Upper lobe of left lung (tissue), 6 donors: Measurements from ENCODE around the gene TAF11L13. TPM values are rescaled to one million over a fixed set of nuclear protein-coding genes. Genes with fewer than 3 reads are reported as not detected.
"Not testable (repeated sequence)": the region's sequence is repeated elsewhere in the genome, so short reads cannot be mapped to it uniquely, and the experiment has no call there.

Source experiments
- ATAC-seq, 2 donors: fragments of 200-7000 bp; cut with Tn5 transposase; one replicate each; pipeline ENCODE4 v1.9.1; 2022; ENCODE audit warnings: mild to moderate bottlenecking in 2 of 2, moderate library complexity in 2 of 2; ENCODE audit not compliant: low FRiP score in 2 of 2
- DNase-seq, 2 donors: peaks; one replicate each; pipeline ENCODE4 v3.0.0-alpha.2; 2019 to 2020
- H3K27ac ChIP-seq, 4 donors: fragments of 200-600 bp; sonication (generic); one replicate each; pipeline ENCODE4 v1.5.1; 2016 to 2019
- H3K27me3 ChIP-seq, 4 donors: fragments of 200-600 bp; sonication (generic); one replicate each; pipeline ENCODE4 v1.5.1; 2017 to 2019
- H3K36me3 ChIP-seq, 4 donors: fragments of 200-600 bp; sonication (generic); one replicate each; pipeline ENCODE4 v1.5.1; 2016 to 2019
- H3K4me1 ChIP-seq, 4 donors: fragments of 200-600 bp; sonication (generic); one replicate each; pipeline ENCODE4 v1.5.1; 2018 to 2019
- H3K4me3 ChIP-seq, 4 donors: fragments of 200-600 bp; sonication (generic); one replicate each; pipeline ENCODE4 v1.5.1; 2017 to 2019; ENCODE audit warnings: mild to moderate bottlenecking in 2 of 4, moderate library complexity in 1 of 4
- H3K9me3 ChIP-seq, 4 donors: fragments of 200-600 bp; sonication (generic); one replicate each; pipeline ENCODE4 v1.5.1; 2018 to 2019
- EP300 ChIP-seq, 4 donors: sonication (generic); formaldehyde crosslinking; IDR thresholded peaks; one replicate each; pipeline ENCODE4 v1.5.1; 2017; ENCODE audit warnings: antibody characterized with exemption in 4 of 4, control low read depth in 2 of 4
- POLR2A ChIP-seq, 4 donors: fragments of 450-650 bp; IDR thresholded peaks; one replicate each; pipeline ENCODE4 v1.5.1; 2016 to 2017; ENCODE audit warnings: antibody characterized with exemption in 4 of 4, mild to moderate bottlenecking in 2 of 4
- POLR2AphosphoS5 ChIP-seq, 2 donors: sonication (generic); formaldehyde crosslinking; IDR thresholded peaks; one replicate each; pipeline ENCODE4 v1.5.1; 2017; ENCODE audit warnings: antibody characterized with exemption in 2 of 2
- WGBS, 2 donors: methylation state at CpG; one replicate each; pipeline ENCODE4 v1.1.5; 2017 to 2018; 5-methylcytosine and 5-hydroxymethylcytosine counted together
- total RNA-seq, 6 donors: library from RNA; depleted of rRNA in 4 of 6; stranded (reverse); fragments of >200 nt in 4 of 6; gene quantifications; one replicate each; pipeline versions ENCODE4 v1.1.0 to v1.2.1, GENCODE V29; 2016 to 2021
- TF ChIP-seq, protein P1 (sequence below), 6 experiments: fragments of 450-650 bp in 4 of 6; fragments of 200-600 bp in 2 of 6; sonication (generic) in 2 of 6; IDR thresholded peaks; one replicate each; pipeline ENCODE4 v1.5.1; 2016 to 2019; ENCODE audit warnings: antibody characterized with exemption in 6 of 6
- donor health status: DM: no; HTN: no; CAD: no; lungs with moderate emphysema.
- donor health status: DM: no; HTN: yes; CAD: no; lungs with severe emphysema.

TAF11L13 gene
- total RNA-seq, result not detected

DNA sequence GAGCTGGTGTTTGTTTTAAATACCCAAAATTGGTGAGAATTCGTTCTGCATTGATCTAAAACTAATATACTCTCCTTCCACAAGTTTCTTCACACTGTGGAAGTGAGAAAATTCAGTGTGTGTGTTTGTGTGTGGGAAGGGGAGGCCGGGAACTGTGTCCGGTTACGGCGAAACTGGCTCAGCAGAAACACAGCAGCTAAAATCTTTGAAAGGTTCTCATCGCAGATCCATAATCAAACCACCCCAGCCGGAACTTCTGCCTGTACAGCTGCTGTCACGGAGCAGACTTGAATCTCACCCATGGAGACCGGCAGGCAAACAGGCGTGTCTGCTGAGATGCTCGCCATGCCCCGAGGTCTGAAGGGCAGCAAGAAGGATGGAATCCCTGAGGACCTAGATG is at the start of gene TAF11L13:
Gene TAF11L13, plus strand, starts transcription at position 301 of the 400 bp plus-strand sequence.
- not testable (repeated sequence) for H3K4me3 ChIP-seq, H3K36me3 ChIP-seq, H3K4me1 ChIP-seq, H3K27me3 ChIP-seq, H3K27ac ChIP-seq, H3K9me3 ChIP-seq, DNase-seq, ATAC-seq
- 81 to 86% methylated on average over 7 of the region's 12 CpGs for WGBS, 2 donors

DNA sequence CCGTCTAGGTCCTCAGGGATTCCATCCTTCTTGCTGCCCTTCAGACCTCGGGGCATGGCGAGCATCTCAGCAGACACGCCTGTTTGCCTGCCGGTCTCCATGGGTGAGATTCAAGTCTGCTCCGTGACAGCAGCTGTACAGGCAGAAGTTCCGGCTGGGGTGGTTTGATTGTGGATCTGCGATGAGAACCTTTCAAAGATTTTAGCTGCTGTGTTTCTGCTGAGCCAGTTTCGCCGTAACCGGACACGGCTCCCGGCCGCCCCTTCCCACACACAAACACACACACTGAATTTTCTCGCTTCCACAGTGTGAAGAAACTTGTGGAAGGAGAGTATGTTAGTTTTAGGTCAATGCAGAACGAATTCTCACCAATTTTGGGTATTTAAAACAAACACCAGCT is 46.2 kb upstream of the TAF11L13 start, which contains the start of gene TAF11L7:
Gene TAF11L7, minus strand, starts transcription at position 101 of the 400 bp plus-strand sequence.
- not testable (repeated sequence) for H3K9me3 ChIP-seq, ATAC-seq, H3K4me3 ChIP-seq, DNase-seq, H3K36me3 ChIP-seq, H3K27me3 ChIP-seq, H3K27ac ChIP-seq, H3K4me1 ChIP-seq
- WGBS, 2 donors, result no CpG with 5 or more reads among the region's 16 CpGs

DNA sequence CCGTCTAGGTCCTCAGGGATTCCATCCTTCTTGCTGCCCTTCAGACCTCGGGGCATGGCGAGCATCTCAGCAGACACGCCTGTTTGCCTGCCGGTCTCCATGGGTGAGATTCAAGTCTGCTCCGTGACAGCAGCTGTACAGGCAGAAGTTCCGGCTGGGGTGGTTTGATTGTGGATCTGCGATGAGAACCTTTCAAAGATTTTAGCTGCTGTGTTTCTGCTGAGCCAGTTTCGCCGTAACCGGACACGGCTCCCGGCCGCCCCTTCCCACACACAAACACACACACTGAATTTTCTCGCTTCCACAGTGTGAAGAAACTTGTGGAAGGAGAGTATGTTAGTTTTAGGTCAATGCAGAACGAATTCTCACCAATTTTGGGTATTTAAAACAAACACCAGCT is 41.0 kb upstream of the TAF11L13 start, which contains the start of gene TAF11L8:
Gene TAF11L8, minus strand, starts transcription at position 101 of the 400 bp plus-strand sequence.
- not testable (repeated sequence) for H3K36me3 ChIP-seq, ATAC-seq, H3K27me3 ChIP-seq, H3K27ac ChIP-seq, DNase-seq, H3K4me1 ChIP-seq, H3K4me3 ChIP-seq, H3K9me3 ChIP-seq
- no CpG with 5 or more reads among the region's 16 CpGs for WGBS, 2 donors

DNA sequence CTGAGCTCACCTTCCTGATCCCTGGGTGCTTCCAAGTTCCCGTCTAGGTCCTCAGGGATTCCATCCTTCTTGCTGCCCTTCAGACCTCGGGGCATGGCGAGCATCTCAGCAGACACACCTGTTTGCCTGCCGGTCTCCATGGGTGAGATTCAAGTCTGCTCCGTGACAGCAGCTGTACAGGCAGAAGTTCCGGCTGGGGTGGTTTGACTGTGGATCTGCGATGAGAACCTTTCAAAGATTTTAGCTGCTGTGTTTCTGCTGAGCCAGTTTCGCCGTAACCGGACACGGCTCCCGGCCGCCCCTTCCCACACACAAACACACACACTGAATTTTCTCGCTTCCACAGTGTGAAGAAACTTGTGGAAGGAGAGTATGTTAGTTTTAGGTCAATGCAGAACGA is 37.6 kb upstream of the TAF11L13 start, which contains the start of gene TAF11L9:
Gene TAF11L9, minus strand, starts transcription at position 140 of the 400 bp plus-strand sequence.
- 91 to 94% methylated on average over 12 to 13 of the region's 15 CpGs for WGBS, 2 donors
- not testable (repeated sequence) for H3K9me3 ChIP-seq, H3K27ac ChIP-seq, H3K4me1 ChIP-seq, H3K4me3 ChIP-seq, ATAC-seq, H3K36me3 ChIP-seq, H3K27me3 ChIP-seq
- DNase-seq, result peak in 1 of 2 donors; percentile 22

DNA sequence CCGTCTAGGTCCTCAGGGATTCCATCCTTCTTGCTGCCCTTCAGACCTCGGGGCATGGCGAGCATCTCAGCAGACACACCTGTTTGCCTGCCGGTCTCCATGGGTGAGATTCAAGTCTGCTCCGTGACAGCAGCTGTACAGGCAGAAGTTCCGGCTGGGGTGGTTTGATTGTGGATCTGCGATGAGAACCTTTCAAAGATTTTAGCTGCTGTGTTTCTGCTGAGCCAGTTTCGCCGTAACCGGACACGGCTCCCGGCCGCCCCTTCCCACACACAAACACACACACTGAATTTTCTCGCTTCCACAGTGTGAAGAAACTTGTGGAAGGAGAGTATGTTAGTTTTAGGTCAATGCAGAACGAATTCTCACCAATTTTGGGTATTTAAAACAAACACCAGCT is 34.2 kb upstream of the TAF11L13 start, which contains the start of gene TAF11L10:
Gene TAF11L10, minus strand, starts transcription at position 101 of the 400 bp plus-strand sequence.
- H3K4me3 ChIP-seq, H3K9me3 ChIP-seq, DNase-seq, ATAC-seq, H3K36me3 ChIP-seq, H3K4me1 ChIP-seq, H3K27me3 ChIP-seq, H3K27ac ChIP-seq: not testable (repeated sequence)
- WGBS, 2 donors, result no CpG with 5 or more reads among the region's 15 CpGs

DNA sequence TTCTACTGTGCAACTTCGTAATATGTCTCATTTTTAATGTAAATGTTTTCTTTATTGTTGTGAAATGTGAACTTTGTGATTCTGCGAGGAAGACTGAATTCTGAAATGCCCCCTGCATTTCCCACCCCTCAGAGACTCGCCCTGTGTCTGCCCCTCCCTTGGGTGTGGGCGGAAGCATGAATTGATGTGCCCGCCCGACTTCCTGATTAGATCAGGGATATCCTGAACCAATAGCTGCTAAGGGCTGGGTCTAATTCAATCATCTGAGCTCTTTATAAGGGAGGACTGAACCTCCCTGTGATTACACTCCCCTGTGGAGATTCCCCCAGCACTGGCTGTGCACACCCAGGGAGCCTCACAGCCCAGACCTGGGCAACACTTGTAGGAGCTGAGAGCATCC is 28.0 kb upstream of the TAF11L13 start, which contains the start of gene TAF11L11:
Gene TAF11L11, plus strand, starts transcription at position 304 of the 400 bp plus-strand sequence.
- H3K27ac ChIP-seq, H3K36me3 ChIP-seq, ATAC-seq, H3K9me3 ChIP-seq, DNase-seq, H3K27me3 ChIP-seq, H3K4me1 ChIP-seq, H3K4me3 ChIP-seq: not testable (repeated sequence)
- 62 to 69% methylated on average over 6 of the region's 6 CpGs for WGBS, 2 donors

DNA sequence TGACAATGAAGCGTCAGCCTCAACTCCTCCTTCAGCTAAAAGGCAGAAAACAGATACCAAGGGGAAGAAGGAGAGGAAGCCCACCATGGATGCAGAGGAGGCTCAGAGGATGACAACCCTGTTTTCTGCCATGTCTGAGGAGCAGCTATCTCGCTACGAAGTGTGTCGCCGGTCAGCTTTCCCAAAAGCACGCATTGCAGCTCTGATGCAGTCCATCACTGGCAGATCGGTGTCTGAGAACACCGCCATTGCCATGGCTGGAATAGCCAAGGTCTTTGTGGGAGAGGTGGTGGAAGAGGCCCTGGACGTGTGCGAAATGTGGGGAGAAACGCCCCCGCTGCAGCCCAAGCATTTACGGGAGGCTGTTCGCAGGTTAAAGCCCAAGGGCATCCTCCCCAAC is 26.9 kb upstream of the TAF11L13 start:
- DNase-seq, result no peak
- Histone ChIP-seq H3K4me3 (no peak overlapping the region), H3K9me3 (no peaks in the 10 kb centered on the region), H3K27me3 (no peaks in the 10 kb centered on the region), H3K27ac (no peak overlapping the region), H3K36me3 (no peaks in the 10 kb centered on the region), H3K4me1 (no peaks in the 10 kb centered on the region)
- no peak for ATAC-seq
- TF ChIP-seq EP300 (IDR thresholded peaks at IDR 0.05), result no peak
- no peak for TF ChIP-seq POLR2A (IDR thresholded peaks at IDR 0.05)
- TF ChIP-seq POLR2AphosphoS5 (IDR thresholded peaks at IDR 0.05), result no peak
- TF ChIP-seq, protein P1, sequence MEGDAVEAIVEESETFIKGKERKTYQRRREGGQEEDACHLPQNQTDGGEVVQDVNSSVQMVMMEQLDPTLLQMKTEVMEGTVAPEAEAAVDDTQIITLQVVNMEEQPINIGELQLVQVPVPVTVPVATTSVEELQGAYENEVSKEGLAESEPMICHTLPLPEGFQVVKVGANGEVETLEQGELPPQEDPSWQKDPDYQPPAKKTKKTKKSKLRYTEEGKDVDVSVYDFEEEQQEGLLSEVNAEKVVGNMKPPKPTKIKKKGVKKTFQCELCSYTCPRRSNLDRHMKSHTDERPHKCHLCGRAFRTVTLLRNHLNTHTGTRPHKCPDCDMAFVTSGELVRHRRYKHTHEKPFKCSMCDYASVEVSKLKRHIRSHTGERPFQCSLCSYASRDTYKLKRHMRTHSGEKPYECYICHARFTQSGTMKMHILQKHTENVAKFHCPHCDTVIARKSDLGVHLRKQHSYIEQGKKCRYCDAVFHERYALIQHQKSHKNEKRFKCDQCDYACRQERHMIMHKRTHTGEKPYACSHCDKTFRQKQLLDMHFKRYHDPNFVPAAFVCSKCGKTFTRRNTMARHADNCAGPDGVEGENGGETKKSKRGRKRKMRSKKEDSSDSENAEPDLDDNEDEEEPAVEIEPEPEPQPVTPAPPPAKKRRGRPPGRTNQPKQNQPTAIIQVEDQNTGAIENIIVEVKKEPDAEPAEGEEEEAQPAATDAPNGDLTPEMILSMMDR (IDR thresholded peaks at IDR 0.05), result no peak
- 92% methylated on average over 14 of the region's 14 CpGs for WGBS, 2 donors

DNA sequence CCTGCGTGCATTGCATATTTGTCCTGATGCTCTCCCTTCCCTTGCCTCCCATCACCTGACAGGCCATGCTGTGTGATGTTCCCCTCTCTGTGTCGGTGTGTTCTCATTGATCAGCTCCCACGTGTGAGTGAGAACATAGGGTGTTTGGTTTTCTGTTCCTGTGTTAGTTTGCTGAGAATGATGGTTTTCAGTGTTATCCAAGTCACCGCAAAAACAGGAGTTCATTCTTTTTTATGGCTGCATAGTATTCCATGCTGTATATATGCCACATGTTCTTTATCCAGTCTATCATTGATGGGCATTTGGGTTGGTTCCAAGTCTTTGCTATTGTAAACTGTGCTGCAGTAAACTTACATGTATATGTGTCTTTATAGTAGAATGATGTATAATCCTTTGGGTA is 24.4 kb upstream of the TAF11L13 start:
- ATAC-seq, H3K9me3 ChIP-seq, H3K27me3 ChIP-seq, H3K36me3 ChIP-seq, DNase-seq, H3K27ac ChIP-seq, H3K4me1 ChIP-seq, H3K4me3 ChIP-seq: not testable (repeated sequence)
- WGBS, 2 donors, result 82 to 96% methylated on average over 4 of the region's 4 CpGs

DNA sequence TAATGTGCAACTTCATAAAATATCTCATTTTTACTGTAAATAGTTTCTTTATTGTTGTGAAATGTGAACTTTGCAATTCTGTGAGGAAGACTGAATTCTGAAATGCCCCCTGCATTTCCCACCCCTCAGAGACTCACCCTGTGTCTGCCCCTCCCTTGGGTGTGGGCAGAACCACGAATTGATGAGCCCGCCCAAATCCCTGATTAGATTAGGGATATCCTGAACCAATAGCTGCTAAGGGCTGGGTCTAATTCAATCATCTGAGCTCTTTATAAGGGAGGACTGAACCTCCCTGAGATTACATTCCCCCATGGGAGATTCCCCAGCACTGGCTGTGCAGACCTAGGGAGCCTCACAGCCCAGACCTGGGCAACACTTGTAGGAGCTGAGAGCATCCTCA is 21.8 kb upstream of the TAF11L13 start, which contains the start of gene TAF11L12:
Gene TAF11L12, plus strand, starts transcription at position 301 of the 400 bp plus-strand sequence.
- WGBS, 2 donors, result 81 to 83% methylated on average over 2 of the region's 2 CpGs
- not testable (repeated sequence) for H3K9me3 ChIP-seq, H3K4me1 ChIP-seq, DNase-seq, H3K27ac ChIP-seq, H3K4me3 ChIP-seq, ATAC-seq, H3K36me3 ChIP-seq, H3K27me3 ChIP-seq
